Naive B cell (primary cell): Measurements from ENCODE around the gene TDRD7. TPM values are rescaled to one million over a fixed set of nuclear protein-coding genes. Genes with fewer than 3 reads are reported as not detected.

ENCODE experiments used
- polyA plus RNA-seq, 6 donors: library from polyadenylated mRNA; unstranded; fragments of 300-500 nt; fragmentation: Illumina TruSeq; gene quantifications; one replicate each; pipeline ENCODE4 v1.2.3, GENCODE V29; 2021; ENCODE audit warnings: low read depth in 6 of 6

TDRD7 gene
- polyA plus RNA-seq, 6 donors from 2014 or later, result 4.8 to 14.7 (median 9.5) TPM; not detected in 1

Other genes starting within 250 kb of the TDRD7 start
- 1 to 10 TPM in 2 of 6 donors, under 1 TPM in 3, not detected in 1; 0.20 to 1.1 (median 0.81) TPM for gene CCDC180, start 104.4 kb upstream of the TDRD7 start, polyA plus RNA-seq
- gene TMOD1, start 89.6 kb downstream of the TDRD7 start, polyA plus RNA-seq, result 1 to 10 TPM; 2.0 to 7.8 (median 3.9) TPM
- 10 to 100 TPM in 1 of 6 donors, 1 to 10 TPM in 5; 4.7 to 10.3 (median 7.2) TPM for gene TSTD2, start 221.3 kb downstream of the TDRD7 start, polyA plus RNA-seq
- 10 to 100 TPM; 10.5 to 24.6 (median 16.2) TPM for gene NCBP1, start 221.7 kb downstream of the TDRD7 start, polyA plus RNA-seq